ENCODE results near the gene TBC1D2.

GRCh38 chr9:98215821-98216220 lies 39.6 kb downstream of the TBC1D2 start:
- TF ChIP-seq, protein P1, sequence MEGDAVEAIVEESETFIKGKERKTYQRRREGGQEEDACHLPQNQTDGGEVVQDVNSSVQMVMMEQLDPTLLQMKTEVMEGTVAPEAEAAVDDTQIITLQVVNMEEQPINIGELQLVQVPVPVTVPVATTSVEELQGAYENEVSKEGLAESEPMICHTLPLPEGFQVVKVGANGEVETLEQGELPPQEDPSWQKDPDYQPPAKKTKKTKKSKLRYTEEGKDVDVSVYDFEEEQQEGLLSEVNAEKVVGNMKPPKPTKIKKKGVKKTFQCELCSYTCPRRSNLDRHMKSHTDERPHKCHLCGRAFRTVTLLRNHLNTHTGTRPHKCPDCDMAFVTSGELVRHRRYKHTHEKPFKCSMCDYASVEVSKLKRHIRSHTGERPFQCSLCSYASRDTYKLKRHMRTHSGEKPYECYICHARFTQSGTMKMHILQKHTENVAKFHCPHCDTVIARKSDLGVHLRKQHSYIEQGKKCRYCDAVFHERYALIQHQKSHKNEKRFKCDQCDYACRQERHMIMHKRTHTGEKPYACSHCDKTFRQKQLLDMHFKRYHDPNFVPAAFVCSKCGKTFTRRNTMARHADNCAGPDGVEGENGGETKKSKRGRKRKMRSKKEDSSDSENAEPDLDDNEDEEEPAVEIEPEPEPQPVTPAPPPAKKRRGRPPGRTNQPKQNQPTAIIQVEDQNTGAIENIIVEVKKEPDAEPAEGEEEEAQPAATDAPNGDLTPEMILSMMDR (IDR thresholded peaks at IDR 0.05; ENCODE audit: low read depth, low read length): peak; percentile 46
- no peak for TF ChIP-seq POLR2A (IDR thresholded peaks at IDR 0.05; ENCODE audit: extremely low read depth, insufficient read length)
- TF ChIP-seq, protein P2, sequence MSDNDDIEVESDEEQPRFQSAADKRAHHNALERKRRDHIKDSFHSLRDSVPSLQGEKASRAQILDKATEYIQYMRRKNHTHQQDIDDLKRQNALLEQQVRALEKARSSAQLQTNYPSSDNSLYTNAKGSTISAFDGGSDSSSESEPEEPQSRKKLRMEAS (IDR thresholded peaks at IDR 0.05; ENCODE audit: low read depth, low read length): no peak

All from NB4 (cell line).